HG02885 (cell line): ENCODE results near the gene MGAT5B.

ENCODE experiments used
- ATAC-seq: cut with Tn5 transposase; IDR thresholded peaks from one replicate; pipeline ENCODE4 v1.9.1; 2021; ENCODE audit warnings: mild to moderate bottlenecking; ENCODE audit not compliant: unreplicated experiment, poor library complexity

MGAT5B gene

GRCh38 chr17:76873856-76874255, 5.7 kb downstream of the MGAT5B start:
- ATAC-seq, result no peak

- ATAC-seq, result no peak
Observed at GRCh38 chr17:76877437-76877836, 9.2 kb downstream of the MGAT5B start.

GRCh38 chr17:76878568-76878967, 10.4 kb downstream of the MGAT5B start:
- ATAC-seq, result no peak

GRCh38 chr17:76879254-76879653, 11.1 kb downstream of the MGAT5B start:
- no peak for ATAC-seq

- no peak for ATAC-seq
Observed at GRCh38 chr17:76879691-76880090, 11.5 kb downstream of the MGAT5B start.

GRCh38 chr17:76880268-76880667, 12.1 kb downstream of the MGAT5B start:
- ATAC-seq, result no peak

GRCh38 chr17:76880971-76881370, 12.8 kb downstream of the MGAT5B start:
- ATAC-seq, result no peak

GRCh38 chr17:76881408-76881807, 13.2 kb downstream of the MGAT5B start:
- ATAC-seq, result no peak

- no peak for ATAC-seq
Observed at GRCh38 chr17:76881966-76882365, 13.8 kb downstream of the MGAT5B start.

- no peak for ATAC-seq
Observed at GRCh38 chr17:76883744-76884525, 15.7 kb downstream of the MGAT5B start.

- ATAC-seq, result no peak
Observed at GRCh38 chr17:76884995-76885893, 17.0 kb downstream of the MGAT5B start.

GRCh38 chr17:76885894-76886290, 17.7 kb downstream of the MGAT5B start:
- ATAC-seq, result no peak

- ATAC-seq, result no peak
Observed at GRCh38 chr17:76886395-76886794, 18.2 kb downstream of the MGAT5B start.

- no peak for ATAC-seq
Observed at GRCh38 chr17:76887802-76888201, 19.6 kb downstream of the MGAT5B start.

GRCh38 chr17:76888661-76889060, 20.5 kb downstream of the MGAT5B start:
- no peak for ATAC-seq

- ATAC-seq, result no peak
Observed at GRCh38 chr17:76889323-76889722, 21.1 kb downstream of the MGAT5B start.

GRCh38 chr17:76892329-76892728, 24.1 kb downstream of the MGAT5B start:
- ATAC-seq, result no peak

GRCh38 chr17:76893623-76894334, 25.6 kb downstream of the MGAT5B start:
- ATAC-seq, result no peak

GRCh38 chr17:76894842-76895241, 26.6 kb downstream of the MGAT5B start:
- no peak for ATAC-seq

- ATAC-seq, result no peak
Observed at GRCh38 chr17:76897023-76897422, 28.8 kb downstream of the MGAT5B start.

GRCh38 chr17:76899414-76899813, 31.2 kb downstream of the MGAT5B start:
- ATAC-seq, result no peak
